NT2/D1 (cell line): ENCODE results near the gene CD37.

Source experiments
- SUZ12 ChIP-seq: IDR thresholded peaks from 2 replicates; pipeline ENCODE4 v1.6.1; 2011; ENCODE audit not compliant: insufficient read length, insufficient read depth; ENCODE audit errors: extremely low read depth
- YY1 ChIP-seq: IDR thresholded peaks from 2 replicates; pipeline ENCODE4 v1.6.1; 2011; ENCODE audit not compliant: insufficient read length, insufficient read depth
- ZNF274 ChIP-seq: IDR thresholded peaks from 2 replicates; pipeline ENCODE4 v1.6.1; 2011; ENCODE audit warnings: mild to moderate bottlenecking, low read depth, low read length

DNA sequence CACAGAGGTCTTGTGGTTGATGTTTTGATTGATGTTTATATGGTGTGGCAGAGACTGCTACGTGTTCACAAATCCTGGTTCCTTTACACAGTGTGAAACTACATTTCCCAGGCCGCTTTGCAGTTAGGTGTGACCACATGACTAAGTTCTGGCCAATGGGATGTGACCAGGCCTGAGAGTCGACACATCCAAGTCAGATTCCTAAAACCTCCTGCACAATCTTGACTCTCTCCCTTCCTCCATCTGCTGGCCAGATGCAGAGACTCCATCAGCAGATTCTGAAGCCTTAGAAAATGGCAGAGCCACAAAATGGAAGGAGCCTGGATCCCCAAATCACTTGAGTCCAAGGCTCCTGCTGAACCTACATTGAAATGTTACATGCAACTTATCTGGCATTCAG lies 12.6 kb downstream of the CD37 start:
- TF ChIP-seq ZNF274 (no peak), YY1 (peak; percentile 12), SUZ12 (no peak)
